Neural progenitor cell (in vitro differentiated cells): ENCODE data around the gene FGF19. TPM values are rescaled to one million over a fixed set of nuclear protein-coding genes. Genes with fewer than 3 reads are reported as not detected.
A peak's percentile ranks its signal among the peaks of the same experiment; 100 is the strongest.

Source experiments
- DNase-seq: peaks from one replicate; pipeline ENCODE4 v3.0.0-alpha.2; 2016; ENCODE audit warnings: low spot score
- H2AFZ ChIP-seq: fragments of 200-600 bp; sonication (generic); replicated peaks from 2 replicates; pipeline ENCODE4 v1.6.1; 2016; ENCODE audit warnings: antibody characterized with exemption
- H3F3A ChIP-seq: fragments of 200-600 bp; sonication (generic); 2 replicates; pipeline ENCODE4 v1.6.1; 2016; ENCODE audit warnings: antibody characterized with exemption, low read depth
- H3K27ac ChIP-seq: fragments of 200-600 bp; sonication (generic); 2 replicates; pipeline ENCODE4 v1.5.1; 2016; ENCODE audit warnings: mild to moderate bottlenecking
- H3K27me3 ChIP-seq: fragments of 200-600 bp; sonication (generic); 2 replicates; pipeline ENCODE4 v1.6.1; 2016; ENCODE audit warnings: mild to moderate bottlenecking, moderate library complexity
- H3K36me3 ChIP-seq: fragments of 200-600 bp; sonication (generic); 2 replicates; pipeline ENCODE4 v1.5.1; 2016
- H3K4me1 ChIP-seq: fragments of 200-600 bp; sonication (generic); 2 replicates; pipeline ENCODE4 v1.6.1; 2016; ENCODE audit warnings: mixed run types
- H3K4me2 ChIP-seq: fragments of 200-600 bp; sonication (generic); 2 replicates; pipeline ENCODE4 v1.6.1; 2016
- H3K4me3 ChIP-seq: fragments of 200-600 bp; sonication (generic); 2 replicates; pipeline ENCODE4 v1.5.1; 2016
- H3K79me2 ChIP-seq: fragments of 200-600 bp; sonication (generic); 2 replicates; pipeline ENCODE4 v1.6.1; 2016; ENCODE audit warnings: low read depth
- H3K9ac ChIP-seq: fragments of 200-600 bp; sonication (generic); 2 replicates; pipeline ENCODE4 v1.6.1; 2016
- H3K9me3 ChIP-seq: fragments of 200-600 bp; sonication (generic); 2 replicates; pipeline ENCODE4 v1.5.1; 2016; ENCODE audit warnings: low read depth
- H4K20me1 ChIP-seq: fragments of 200-600 bp; sonication (generic); 2 replicates; pipeline ENCODE4 v1.6.1; 2016; ENCODE audit warnings: low read depth
- H3K27ac Mint-ChIP-seq: 3 replicates; pipeline ENCODE4 v1.8.0; 2021; ENCODE audit warnings: mixed read lengths
- H3K27me3 Mint-ChIP-seq: 2 replicates; pipeline ENCODE4 v1.8.0; 2022; ENCODE audit warnings: low read depth, mild to moderate bottlenecking, inconsistent platforms, moderate library complexity, mixed read lengths; ENCODE audit not compliant: insufficient read depth
- H3K36me3 Mint-ChIP-seq: 3 replicates; pipeline ENCODE4 v1.8.0; 2021; ENCODE audit warnings: mixed read lengths
- H3K4me1 Mint-ChIP-seq: 3 replicates; pipeline ENCODE4 v1.8.0; 2021; ENCODE audit warnings: mixed read lengths
- H3K4me3 Mint-ChIP-seq: 3 replicates; pipeline ENCODE4 v1.8.0; 2021; ENCODE audit warnings: mild to moderate bottlenecking, moderate library complexity, mixed read lengths
- H3K9me3 Mint-ChIP-seq: 3 replicates; pipeline ENCODE4 v1.8.0; 2020; ENCODE audit warnings: mixed read lengths
- EZH2 ChIP-seq: fragments of 200-600 bp; sonication (generic); IDR thresholded peaks from 2 replicates; pipeline ENCODE4 v1.6.1; 2017; ENCODE audit warnings: antibody characterized with exemption, mild to moderate bottlenecking, moderate library complexity
- EZH2phosphoT487 ChIP-seq: fragments of 200-600 bp; sonication (generic); IDR thresholded peaks from 2 replicates; pipeline ENCODE4 v1.6.1; 2017; ENCODE audit warnings: antibody characterized with exemption
- total RNA-seq: library from RNA; depleted of rRNA; stranded (reverse); fragments of >200 nt; gene quantifications from 2 replicates; pipeline ENCODE4 v1.2.3, GENCODE V29; 2015; ENCODE audit warnings: low replicate concordance
- TF ChIP-seq, protein P1 (sequence below): fragments of 200-600 bp; sonication (generic); IDR thresholded peaks from 2 replicates; pipeline ENCODE4 v1.5.1; 2017; ENCODE audit warnings: antibody characterized with exemption, mild to moderate bottlenecking

The FGF19 gene
- total RNA-seq, 1 donor from 2014 or later: not detected

DNA sequence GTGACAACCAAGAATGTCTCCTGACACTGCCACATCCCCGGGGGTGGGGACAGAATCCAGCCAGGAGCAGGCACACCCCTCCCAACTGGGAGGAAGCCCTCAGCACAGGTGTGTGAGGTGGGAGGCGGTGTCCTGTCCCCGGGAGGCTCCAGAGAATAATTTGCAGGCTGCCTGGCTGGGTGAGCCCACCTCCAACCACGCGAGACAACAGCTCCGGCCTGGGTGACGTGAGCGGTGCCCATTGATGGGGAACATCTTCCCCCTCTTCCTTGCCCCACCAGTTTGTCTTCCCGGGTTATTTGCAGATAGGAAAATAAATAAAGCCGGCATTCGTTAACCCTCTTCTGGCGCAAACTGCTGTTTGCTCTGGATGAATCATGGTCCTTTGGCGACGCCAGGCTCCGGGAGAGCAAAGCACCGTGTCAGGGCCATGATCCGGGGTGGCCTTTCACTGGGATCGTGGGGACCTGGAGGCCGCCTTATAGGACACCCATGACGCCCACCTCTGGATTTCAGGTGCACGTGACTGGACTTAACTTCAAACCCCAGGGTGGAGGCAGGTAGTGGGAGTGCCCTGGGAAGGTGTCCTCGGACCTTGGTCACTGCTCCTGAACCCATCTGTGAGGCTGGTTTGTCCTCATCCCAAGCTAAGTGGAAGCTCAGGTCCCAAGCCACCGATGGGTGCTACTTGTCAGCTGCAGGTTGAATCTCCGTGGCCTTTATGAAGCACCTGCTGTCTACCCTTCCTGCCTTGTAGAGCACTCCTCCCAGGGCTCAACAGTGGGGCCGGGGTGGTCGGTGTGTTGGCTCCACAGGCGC, 49.0 kb downstream of the FGF19 start:
- peaks cover 23% of the 10 kb centered on the region for H3K4me1 ChIP-seq
- H3K36me3 ChIP-seq: no peaks in the 10 kb centered on the region
- H3K9me3 Mint-ChIP-seq: no peaks in the 10 kb centered on the region
- no peak overlapping the region for H2AFZ ChIP-seq
- H3K27me3 ChIP-seq: no peaks in the 10 kb centered on the region
- no peak overlapping the region for H3K4me2 ChIP-seq
- no peaks in the 10 kb centered on the region for H3K9me3 ChIP-seq
- no peak overlapping the region for H3K4me3 ChIP-seq
- no peaks in the 10 kb centered on the region for H3K79me2 ChIP-seq
- TF ChIP-seq EZH2 (no peak), EZH2phosphoT487 (no peak)
- TF ChIP-seq, protein P1, sequence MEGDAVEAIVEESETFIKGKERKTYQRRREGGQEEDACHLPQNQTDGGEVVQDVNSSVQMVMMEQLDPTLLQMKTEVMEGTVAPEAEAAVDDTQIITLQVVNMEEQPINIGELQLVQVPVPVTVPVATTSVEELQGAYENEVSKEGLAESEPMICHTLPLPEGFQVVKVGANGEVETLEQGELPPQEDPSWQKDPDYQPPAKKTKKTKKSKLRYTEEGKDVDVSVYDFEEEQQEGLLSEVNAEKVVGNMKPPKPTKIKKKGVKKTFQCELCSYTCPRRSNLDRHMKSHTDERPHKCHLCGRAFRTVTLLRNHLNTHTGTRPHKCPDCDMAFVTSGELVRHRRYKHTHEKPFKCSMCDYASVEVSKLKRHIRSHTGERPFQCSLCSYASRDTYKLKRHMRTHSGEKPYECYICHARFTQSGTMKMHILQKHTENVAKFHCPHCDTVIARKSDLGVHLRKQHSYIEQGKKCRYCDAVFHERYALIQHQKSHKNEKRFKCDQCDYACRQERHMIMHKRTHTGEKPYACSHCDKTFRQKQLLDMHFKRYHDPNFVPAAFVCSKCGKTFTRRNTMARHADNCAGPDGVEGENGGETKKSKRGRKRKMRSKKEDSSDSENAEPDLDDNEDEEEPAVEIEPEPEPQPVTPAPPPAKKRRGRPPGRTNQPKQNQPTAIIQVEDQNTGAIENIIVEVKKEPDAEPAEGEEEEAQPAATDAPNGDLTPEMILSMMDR: no peak
- peak overlapping the region; percentile 50 for H3K27ac Mint-ChIP-seq
- H3K36me3 Mint-ChIP-seq: peaks cover 16% of the 10 kb centered on the region
- H3K27ac ChIP-seq: no peak overlapping the region
- peaks cover 9% of the 10 kb centered on the region for H3K27me3 Mint-ChIP-seq
- no peak overlapping the region for H3K9ac ChIP-seq
- DNase-seq: no peak
- no peak overlapping the region for H3K4me3 Mint-ChIP-seq
- peaks cover 46% of the 10 kb centered on the region for H3F3A ChIP-seq
- H3K4me1 Mint-ChIP-seq: peaks cover 50% of the 10 kb centered on the region
- peaks cover 28% of the 10 kb centered on the region for H4K20me1 ChIP-seq

GRCh38 chr11:69654001-69654659, 49.7 kb downstream of the FGF19 start:
- Histone ChIP-seq H2AFZ (no peak overlapping the region), H3K9me3 (no peaks in the 10 kb centered on the region), H3K9ac (no peak overlapping the region), H3K27me3 (no peaks in the 10 kb centered on the region), H3K79me2 (no peaks in the 10 kb centered on the region), H3K27ac (no peak overlapping the region), H4K20me1 (peaks cover 35% of the 10 kb centered on the region), H3K36me3 (no peaks in the 10 kb centered on the region), H3F3A (peaks cover 39% of the 10 kb centered on the region), H3K4me2 (no peak overlapping the region), H3K4me3 (no peak overlapping the region), H3K4me1 (peaks cover 20% of the 10 kb centered on the region)
- H3K27me3 Mint-ChIP-seq: peaks cover 9% of the 10 kb centered on the region
- H3K4me1 Mint-ChIP-seq: peaks cover 45% of the 10 kb centered on the region
- peaks cover 21% of the 10 kb centered on the region for H3K36me3 Mint-ChIP-seq
- TF ChIP-seq EZH2phosphoT487: no peak
- no peaks in the 10 kb centered on the region for H3K9me3 Mint-ChIP-seq
- DNase-seq: no peak
- no peak overlapping the region for H3K4me3 Mint-ChIP-seq
- H3K27ac Mint-ChIP-seq: no peak overlapping the region

GRCh38 chr11:69653406-69653960, 50.3 kb downstream of the FGF19 start:
- Histone ChIP-seq H3K4me2 (no peak overlapping the region), H3K27ac (no peak overlapping the region), H3K36me3 (no peaks in the 10 kb centered on the region), H3F3A (peaks cover 32% of the 10 kb centered on the region), H2AFZ (no peak overlapping the region), H3K4me1 (peaks cover 13% of the 10 kb centered on the region), H3K9me3 (no peaks in the 10 kb centered on the region), H3K9ac (no peak overlapping the region), H3K27me3 (no peaks in the 10 kb centered on the region), H3K79me2 (no peaks in the 10 kb centered on the region), H3K4me3 (no peak overlapping the region), H4K20me1 (peaks cover 42% of the 10 kb centered on the region)
- peaks cover 23% of the 10 kb centered on the region for H3K36me3 Mint-ChIP-seq
- no peak overlapping the region for H3K27ac Mint-ChIP-seq
- peaks cover 9% of the 10 kb centered on the region for H3K27me3 Mint-ChIP-seq
- no peak for DNase-seq
- TF ChIP-seq EZH2 (no peak), EZH2phosphoT487 (no peak)
- TF ChIP-seq, protein P1: no peak
- peaks cover 38% of the 10 kb centered on the region for H3K4me1 Mint-ChIP-seq
- H3K4me3 Mint-ChIP-seq: no peak overlapping the region
- H3K9me3 Mint-ChIP-seq: no peaks in the 10 kb centered on the region
